NCI-H446 treated with DMSO at 0.1 percent for 48 hours (cell line): ENCODE results near the gene CCDC88C.

Source experiments
- DNase-seq: peaks from one replicate; lab custom pipeline; 2025; lab: John Stamatoyannopoulos, UW

CCDC88C gene

GRCh38 chr14:91326514-91327249 is 90.9 kb downstream of the CCDC88C start:
- no peak for DNase-seq

- peak; percentile 51 for DNase-seq
These were observed 92.7 kb downstream of the CCDC88C start for GRCh38 chr14:91324606-91325575.

GRCh38 chr14:91323671-91324605 is 93.7 kb downstream of the CCDC88C start:
- DNase-seq: peak; percentile 99

GRCh38 chr14:91323031-91323430 is 94.6 kb downstream of the CCDC88C start:
- no peak for DNase-seq

GRCh38 chr14:91322623-91323022 is 95.0 kb downstream of the CCDC88C start:
- no peak for DNase-seq

GRCh38 chr14:91321131-91321530 is 96.5 kb downstream of the CCDC88C start:
- DNase-seq: no peak

GRCh38 chr14:91320266-91320665 is 97.4 kb downstream of the CCDC88C start:
- no peak for DNase-seq

- DNase-seq: no peak
These were observed 98.7 kb downstream of the CCDC88C start for GRCh38 chr14:91318911-91319310.

- DNase-seq: peak; percentile 68
These were observed 100.0 kb downstream of the CCDC88C start for GRCh38 chr14:91317381-91318308.

- no peak for DNase-seq
These were observed 100.9 kb downstream of the CCDC88C start for GRCh38 chr14:91316761-91317160.

GRCh38 chr14:91315844-91316267 is 101.8 kb downstream of the CCDC88C start:
- no peak for DNase-seq

- no peak for DNase-seq
These were observed 103.8 kb downstream of the CCDC88C start for GRCh38 chr14:91313852-91314251.

- DNase-seq: no peak
These were observed 104.3 kb downstream of the CCDC88C start for GRCh38 chr14:91313154-91313850.

GRCh38 chr14:91311284-91311662 is 106.3 kb downstream of the CCDC88C start:
- DNase-seq: no peak

- no peak for DNase-seq
These were observed 106.9 kb downstream of the CCDC88C start for GRCh38 chr14:91310606-91311283.

- DNase-seq: no peak
These were observed 107.8 kb downstream of the CCDC88C start for GRCh38 chr14:91309756-91310280.

GRCh38 chr14:91308337-91308736 is 109.3 kb downstream of the CCDC88C start:
- no peak for DNase-seq

GRCh38 chr14:91307652-91308051 is 110.0 kb downstream of the CCDC88C start:
- DNase-seq: no peak

- no peak for DNase-seq
These were observed 110.6 kb downstream of the CCDC88C start for GRCh38 chr14:91307046-91307445.
